Spleen (tissue), 11 donors: ENCODE results near the gene SLC39A3. TPM values are rescaled to one million over a fixed set of nuclear protein-coding genes. Genes with fewer than 3 reads are reported as not detected.
A peak's percentile ranks its signal among the peaks of the same experiment; 100 is the strongest.

ENCODE experiments used
- DNase-seq: peaks from one replicate; pipeline ENCODE4 v3.0.0-alpha.2; 2020
- H3K27ac ChIP-seq, 8 donors: fragments of 200-600 bp; sonication (generic) in 7 of 8; 1 replicate in 4 of 8; 2 replicates in 4 of 8; pipeline versions ENCODE4 v1.5.0 to v1.8.0; 2016 to 2021; ENCODE audit warnings: inconsistent platforms in 4 of 8, mild to moderate bottlenecking in 4 of 8, moderate library complexity in 1 of 8
- H3K27me3 ChIP-seq, 7 donors: fragments of 200-600 bp; sonication (generic) in 6 of 7; replicated peaks in 1 of 7; 1 replicate in 4 of 7; 2 replicates in 3 of 7; pipeline versions ENCODE4 v1.5.0 to v1.8.0; 2016 to 2021; ENCODE audit warnings: inconsistent platforms in 3 of 7, mild to moderate bottlenecking in 1 of 7
- H3K36me3 ChIP-seq, 6 donors: fragments of 200-600 bp; sonication (generic) in 5 of 6; 1 replicate in 4 of 6; 2 replicates in 2 of 6; pipeline versions ENCODE4 v1.5.0 to v1.8.0; 2016 to 2021; ENCODE audit warnings: inconsistent platforms in 2 of 6
- H3K4me1 ChIP-seq, 6 donors: fragments of 200-600 bp; sonication (generic) in 5 of 6; 1 replicate in 3 of 6; 2 replicates in 3 of 6; pipeline versions ENCODE4 v1.5.0 to v1.8.0; 2016 to 2021; ENCODE audit warnings: inconsistent platforms in 3 of 6
- H3K4me3 ChIP-seq, 8 donors: fragments of 200-600 bp; sonication (generic) in 7 of 8; 1 replicate in 4 of 8; 2 replicates in 4 of 8; pipeline versions ENCODE4 v1.5.0 to v1.8.0; 2016 to 2021; ENCODE audit warnings: inconsistent platforms in 4 of 8, mild to moderate bottlenecking in 4 of 8, moderate library complexity in 2 of 8
- H3K9me3 ChIP-seq, 8 donors: fragments of 200-600 bp; sonication (generic) in 7 of 8; 1 replicate in 4 of 8; 2 replicates in 4 of 8; pipeline versions ENCODE4 v1.5.0 to v1.8.0; 2016 to 2021; ENCODE audit warnings: inconsistent platforms in 4 of 8
- POLR2A ChIP-seq, 3 donors: fragments of 450-650 bp; IDR thresholded peaks; one replicate each; pipeline ENCODE4 v1.5.1; 2017; ENCODE audit warnings: antibody characterized with exemption in 3 of 3, mild to moderate bottlenecking in 1 of 3
- POLR2AphosphoS5 ChIP-seq, 3 donors: sonication (generic); formaldehyde crosslinking; IDR thresholded peaks; one replicate each; pipeline ENCODE4 v1.5.1; 2017; ENCODE audit warnings: antibody characterized with exemption in 3 of 3
- WGBS, 5 donors: extraction: QIAGEN DNeasy Blood & Tissue Kit in 3 of 5; methylation state at CpG; one replicate each; pipeline versions ENCODE4 v1.1.5 to v1.1.7; 2013 to 2018; 5-methylcytosine and 5-hydroxymethylcytosine counted together
- intact Hi-C: fragments of 100-400 bp; cut with DNase I; formaldehyde crosslinking; loops from one replicate; pipeline ENCODE4 v1.15.0; 2023; ENCODE audit warnings: low total_unique reads
- polyA plus RNA-seq, 3 donors: library from polyadenylated mRNA; stranded (reverse); fragments of 200-250 nt; gene quantifications; one replicate each; pipeline ENCODE4 v1.2.1, GENCODE V29; 2013
- total RNA-seq, 7 donors: library from RNA; depleted of rRNA in 3 of 7; stranded (reverse); fragments of >200 nt in 3 of 7; fragmentation: NEBNext Ultra II Directional in 4 of 7; extraction: Animal tissue kit (Norgen Biotek cat#: 25700) in 4 of 7; gene quantifications; one replicate each; pipeline versions ENCODE4 v1.1.0 to v1.2.1, GENCODE V29; 2016 to 2021
- TF ChIP-seq, protein P1 (sequence below), 11 experiments: fragments of 200-600 bp in 7 of 11; fragments of 450-650 bp in 4 of 11; sonication (generic) in 4 of 11; IDR thresholded peaks in 8 of 11; conservative IDR thresholded peaks in 3 of 11; 1 replicate in 7 of 11; 2 replicates in 4 of 11; pipeline versions ENCODE4 v1.4.0 to v1.8.0; 2016 to 2021; ENCODE audit warnings: antibody characterized with exemption in 11 of 11, inconsistent platforms in 4 of 11, mild to moderate bottlenecking in 1 of 11
- donor health status: healthy with polysubstance abuse.
- donor health status: DM: no; HTN: no; CAD: no; lungs with moderate emphysema.
- donor health status: DM: no; HTN: no; CAD: no.
- donor health status: Bipolar disorder and iron deficiency.
- donor health status: healthy.
- donor health status: DM: no; HTN: no; CAD: no.
- donor health status: DM: yes; HTN: yes; CAD: no.

SLC39A3 gene
- total and polyA plus RNA-seq, 10 donors = 19.1 to 42.6 (median 27.4) TPM

DNA sequence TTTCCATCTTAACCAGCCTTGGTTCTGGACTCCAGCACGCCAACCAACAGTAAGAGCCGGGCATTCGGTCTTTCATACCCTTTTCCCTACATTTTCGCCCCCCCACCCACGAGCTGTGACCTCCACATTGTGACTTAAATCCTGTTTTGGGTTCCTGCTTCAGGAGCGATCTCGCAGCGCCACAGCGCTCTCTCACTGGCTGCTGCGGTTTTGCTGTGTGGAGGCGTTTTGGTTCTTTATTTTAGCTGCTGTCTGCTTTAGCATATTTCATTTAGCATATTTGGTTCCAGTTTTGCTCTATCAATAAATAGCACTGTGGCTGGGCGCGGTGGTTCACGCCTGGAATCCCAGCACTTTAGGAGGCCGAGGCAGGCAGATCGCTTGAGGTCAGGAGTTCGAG, 19.5 kb upstream of the SLC39A3 start:
- Histone ChIP-seq H3K4me1 (peaks cover 0 to 16% (median 2%) of the 10 kb centered on the region in 6 donors), H3K27me3 (no peaks in the 10 kb centered on the region), H3K4me3 (no peak overlapping the region), H3K36me3 (peaks cover 0 to 100% (median 88%) of the 10 kb centered on the region in 6 donors), H3K9me3 (no peaks in the 10 kb centered on the region), H3K27ac (no peak overlapping the region)
- TF ChIP-seq POLR2A (IDR thresholded peaks at IDR 0.05) (no peak), POLR2AphosphoS5 (IDR thresholded peaks at IDR 0.05) (no peak)
- TF ChIP-seq, protein P1, sequence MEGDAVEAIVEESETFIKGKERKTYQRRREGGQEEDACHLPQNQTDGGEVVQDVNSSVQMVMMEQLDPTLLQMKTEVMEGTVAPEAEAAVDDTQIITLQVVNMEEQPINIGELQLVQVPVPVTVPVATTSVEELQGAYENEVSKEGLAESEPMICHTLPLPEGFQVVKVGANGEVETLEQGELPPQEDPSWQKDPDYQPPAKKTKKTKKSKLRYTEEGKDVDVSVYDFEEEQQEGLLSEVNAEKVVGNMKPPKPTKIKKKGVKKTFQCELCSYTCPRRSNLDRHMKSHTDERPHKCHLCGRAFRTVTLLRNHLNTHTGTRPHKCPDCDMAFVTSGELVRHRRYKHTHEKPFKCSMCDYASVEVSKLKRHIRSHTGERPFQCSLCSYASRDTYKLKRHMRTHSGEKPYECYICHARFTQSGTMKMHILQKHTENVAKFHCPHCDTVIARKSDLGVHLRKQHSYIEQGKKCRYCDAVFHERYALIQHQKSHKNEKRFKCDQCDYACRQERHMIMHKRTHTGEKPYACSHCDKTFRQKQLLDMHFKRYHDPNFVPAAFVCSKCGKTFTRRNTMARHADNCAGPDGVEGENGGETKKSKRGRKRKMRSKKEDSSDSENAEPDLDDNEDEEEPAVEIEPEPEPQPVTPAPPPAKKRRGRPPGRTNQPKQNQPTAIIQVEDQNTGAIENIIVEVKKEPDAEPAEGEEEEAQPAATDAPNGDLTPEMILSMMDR (IDR thresholded peaks at IDR 0.05 in 8 of 11, conservative IDR thresholded peaks at IDR 0.05 in 3 of 11) = no peak
- 82 to 93% (median 86%) methylated on average over 17 of the region's 17 CpGs for WGBS, 5 donors
- no peak for DNase-seq
- intact Hi-C loops = no loop called here

DNA sequence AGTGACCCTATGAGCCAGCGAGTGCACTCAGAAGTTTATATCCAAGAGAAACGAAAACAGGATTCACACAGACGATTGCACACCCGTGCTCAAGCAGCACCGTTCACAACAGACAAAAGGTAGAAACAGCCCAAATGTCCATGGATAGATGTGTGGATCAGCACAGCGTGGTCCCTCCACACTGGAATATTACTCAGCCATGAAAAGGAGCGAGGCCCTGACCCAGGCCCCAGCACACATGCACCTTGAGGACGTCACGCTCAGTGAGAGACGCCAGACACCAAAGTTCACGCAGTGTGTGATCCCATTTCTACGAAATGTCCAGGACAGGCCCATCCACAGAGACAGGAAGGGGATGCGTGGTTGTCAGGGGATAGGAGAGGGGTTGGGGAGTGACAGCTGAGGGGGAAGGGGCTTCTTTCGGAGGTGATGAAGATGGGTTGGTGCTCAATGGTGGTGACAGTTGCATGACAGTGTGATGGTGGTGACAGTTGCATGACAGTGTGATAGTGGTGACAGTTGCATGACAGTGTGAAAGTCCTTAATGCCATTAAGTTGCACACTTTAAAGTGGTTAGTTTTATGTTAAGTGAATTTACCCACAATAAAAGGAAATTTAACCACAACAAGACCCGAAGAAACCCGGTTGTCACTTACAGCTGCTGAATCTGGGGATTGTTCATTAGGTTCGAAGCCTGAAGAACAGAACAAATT, 18.9 kb upstream of the SLC39A3 start:
- intact Hi-C loops = no loop called here
- Histone ChIP-seq H3K4me1 (peaks cover 0 to 16% (median 2%) of the 10 kb centered on the region in 6 donors), H3K27me3 (no peaks in the 10 kb centered on the region), H3K9me3 (no peaks in the 10 kb centered on the region), H3K27ac (no peak overlapping the region), H3K4me3 (no peak overlapping the region), H3K36me3 (peaks cover 0 to 100% (median 85%) of the 10 kb centered on the region in 6 donors)
- DNase-seq = no peak
- 87 to 93% (median 92%) methylated on average over 17 of the region's 17 CpGs for WGBS, 5 donors
- TF ChIP-seq POLR2AphosphoS5 (IDR thresholded peaks at IDR 0.05) (no peak), POLR2A (IDR thresholded peaks at IDR 0.05) (no peak)
- TF ChIP-seq, protein P1 (IDR thresholded peaks at IDR 0.05 in 8 of 11, conservative IDR thresholded peaks at IDR 0.05 in 3 of 11) = no peak

DNA sequence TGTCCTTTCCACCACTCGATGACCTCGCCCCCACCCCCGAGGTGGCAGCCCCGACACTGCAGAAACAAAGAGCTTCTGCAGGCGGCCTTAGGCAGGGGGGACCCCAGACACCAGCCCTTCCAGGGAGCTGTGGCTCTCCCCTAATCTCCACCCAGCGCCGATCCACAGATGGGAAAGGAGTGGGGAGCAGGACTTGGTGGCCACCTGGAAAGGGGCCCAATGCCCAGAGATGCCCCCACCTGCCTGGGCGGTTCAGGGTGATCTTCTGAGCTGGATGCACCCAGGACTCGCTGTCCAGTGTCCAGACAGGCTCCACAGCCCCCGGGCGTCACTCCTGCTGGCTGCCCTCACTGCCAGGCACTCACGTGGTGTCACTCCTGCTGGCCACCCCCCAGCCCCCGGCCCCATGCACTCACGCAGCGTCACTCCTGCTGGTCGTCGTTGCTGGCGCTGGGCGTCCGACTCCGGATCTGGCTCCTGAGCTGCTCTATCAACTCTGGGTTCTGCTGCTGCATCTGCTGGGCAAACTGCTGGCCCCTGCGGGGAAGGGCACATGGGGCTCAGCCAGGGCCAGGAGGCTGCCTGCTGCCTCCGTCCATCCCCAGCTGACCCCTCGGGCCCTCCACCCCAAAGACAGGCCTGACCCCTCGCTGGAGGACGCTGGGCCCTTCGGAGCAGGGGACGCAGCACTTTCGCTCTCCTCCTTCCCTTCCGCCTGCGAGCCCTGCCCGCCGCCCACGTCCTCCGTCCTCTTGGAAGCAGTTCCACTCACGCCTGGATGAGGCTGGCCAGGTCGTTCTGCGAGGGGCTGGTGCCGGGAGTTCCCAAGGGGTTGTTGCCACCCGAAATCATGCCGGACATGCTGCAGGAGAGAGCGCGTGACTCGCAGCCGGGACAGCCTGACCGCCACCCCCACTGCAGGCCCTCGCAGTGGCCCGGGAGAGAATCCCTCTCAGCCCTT, 17.4 kb upstream of the SLC39A3 start:
- peak; percentile 61 for DNase-seq
- Histone ChIP-seq H3K4me3 (no peak overlapping the region), H3K4me1 (peaks cover 0 to 1% (median 0%) of the 10 kb centered on the region in 6 donors), H3K9me3 (no peaks in the 10 kb centered on the region), H3K36me3 (peaks cover 0 to 95% (median 75%) of the 10 kb centered on the region in 6 donors), H3K27me3 (no peaks in the 10 kb centered on the region), H3K27ac (no peak overlapping the region)
- TF ChIP-seq POLR2AphosphoS5 (IDR thresholded peaks at IDR 0.05) = peak in 2 of 3 donors; percentile 7 to 9
- TF ChIP-seq, protein P1 (IDR thresholded peaks at IDR 0.05 in 8 of 11, conservative IDR thresholded peaks at IDR 0.05 in 3 of 11) = no peak
- 95 to 96% (median 96%) methylated on average over 43 to 48 of the region's 48 CpGs for WGBS, 5 donors
- intact Hi-C loops = no loop called here

DNA sequence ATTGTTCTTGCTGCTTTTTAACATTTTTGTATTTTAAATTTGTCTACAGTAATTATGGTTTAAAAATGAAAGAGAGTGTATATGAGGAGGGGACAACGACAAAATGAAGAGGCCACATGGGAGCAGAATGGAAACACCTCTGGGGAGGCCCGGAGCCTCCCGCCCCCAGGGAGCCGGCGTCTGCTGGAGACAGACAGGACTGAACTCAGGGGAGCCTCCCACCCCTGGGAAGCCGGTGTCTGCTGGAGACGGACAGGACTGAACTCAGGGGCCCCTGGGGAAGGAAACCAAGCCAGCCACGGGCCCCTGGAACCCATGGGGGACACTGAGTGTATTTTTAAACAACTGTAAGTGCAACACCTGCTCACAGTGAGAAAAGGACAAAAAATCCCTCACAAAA, 16.7 kb upstream of the SLC39A3 start:
- Histone ChIP-seq H3K36me3 (peaks cover 0 to 88% (median 69%) of the 10 kb centered on the region in 6 donors), H3K27me3 (no peaks in the 10 kb centered on the region), H3K4me3 (no peak overlapping the region), H3K27ac (no peak overlapping the region), H3K4me1 (no peaks in the 10 kb centered on the region), H3K9me3 (no peaks in the 10 kb centered on the region)
- 61 to 82% (median 67%) methylated on average over 8 of the region's 8 CpGs for WGBS, 5 donors
- intact Hi-C loops = no loop called here
- peak; percentile 58 for DNase-seq
- TF ChIP-seq POLR2AphosphoS5 (IDR thresholded peaks at IDR 0.05) = no peak
- no peak for TF ChIP-seq POLR2A (IDR thresholded peaks at IDR 0.05)
- TF ChIP-seq, protein P1 (IDR thresholded peaks at IDR 0.05 in 8 of 11, conservative IDR thresholded peaks at IDR 0.05 in 3 of 11) = no peak
